ENCODE results near the gene NRGN.

DNA sequence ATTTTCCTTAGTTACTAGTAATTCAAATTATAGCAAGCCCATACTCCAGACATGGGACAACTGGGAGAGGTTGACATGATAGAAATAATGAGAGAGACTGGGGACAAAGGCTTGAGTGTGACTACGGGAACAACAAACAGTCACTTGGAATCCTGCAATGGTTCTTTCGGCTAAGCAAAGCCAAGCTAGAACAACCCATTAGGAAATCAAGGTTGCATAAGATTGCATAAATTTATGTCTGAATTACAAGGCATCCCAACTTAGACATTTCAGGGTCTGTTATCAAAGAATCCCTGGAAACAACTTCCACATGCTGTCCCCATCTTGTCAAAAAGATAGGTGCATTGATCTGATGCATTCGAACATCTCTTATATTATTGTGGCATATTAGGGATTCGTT, 10.2 kb upstream of the NRGN start:
- TF ChIP-seq POLR2A (IDR thresholded peaks at IDR 0.05): no peak
- TF ChIP-seq, protein P1, sequence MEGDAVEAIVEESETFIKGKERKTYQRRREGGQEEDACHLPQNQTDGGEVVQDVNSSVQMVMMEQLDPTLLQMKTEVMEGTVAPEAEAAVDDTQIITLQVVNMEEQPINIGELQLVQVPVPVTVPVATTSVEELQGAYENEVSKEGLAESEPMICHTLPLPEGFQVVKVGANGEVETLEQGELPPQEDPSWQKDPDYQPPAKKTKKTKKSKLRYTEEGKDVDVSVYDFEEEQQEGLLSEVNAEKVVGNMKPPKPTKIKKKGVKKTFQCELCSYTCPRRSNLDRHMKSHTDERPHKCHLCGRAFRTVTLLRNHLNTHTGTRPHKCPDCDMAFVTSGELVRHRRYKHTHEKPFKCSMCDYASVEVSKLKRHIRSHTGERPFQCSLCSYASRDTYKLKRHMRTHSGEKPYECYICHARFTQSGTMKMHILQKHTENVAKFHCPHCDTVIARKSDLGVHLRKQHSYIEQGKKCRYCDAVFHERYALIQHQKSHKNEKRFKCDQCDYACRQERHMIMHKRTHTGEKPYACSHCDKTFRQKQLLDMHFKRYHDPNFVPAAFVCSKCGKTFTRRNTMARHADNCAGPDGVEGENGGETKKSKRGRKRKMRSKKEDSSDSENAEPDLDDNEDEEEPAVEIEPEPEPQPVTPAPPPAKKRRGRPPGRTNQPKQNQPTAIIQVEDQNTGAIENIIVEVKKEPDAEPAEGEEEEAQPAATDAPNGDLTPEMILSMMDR (IDR thresholded peaks at IDR 0.05): no peak
